K562 treated with DMSO at 1 percent for 12 hours (cell line): ENCODE results near the gene CCDC172. TPM values are rescaled to one million over a fixed set of nuclear protein-coding genes. Genes with fewer than 3 reads are reported as not detected.

ENCODE experiments used
- total RNA-seq: library from RNA; unstranded; fragments of 300-600 nt; gene quantifications from 2 replicates; pipeline ENCODE4 v1.2.3, GENCODE V29; 2022; ENCODE audit not compliant: insufficient read depth

The CCDC172 gene, protein sequence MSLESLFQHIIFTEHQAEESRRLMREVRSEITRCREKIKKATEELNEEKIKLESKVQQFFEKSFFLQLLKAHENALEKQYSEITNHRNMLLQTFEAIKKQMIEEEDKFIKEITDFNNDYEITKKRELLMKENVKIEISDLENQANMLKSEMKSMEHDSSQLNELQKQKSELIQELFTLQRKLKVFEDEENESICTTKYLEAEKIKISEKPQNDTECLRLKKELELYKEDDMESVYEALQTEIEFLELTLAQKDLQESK
- total RNA-seq: not detected in 2 replicates

DNA sequence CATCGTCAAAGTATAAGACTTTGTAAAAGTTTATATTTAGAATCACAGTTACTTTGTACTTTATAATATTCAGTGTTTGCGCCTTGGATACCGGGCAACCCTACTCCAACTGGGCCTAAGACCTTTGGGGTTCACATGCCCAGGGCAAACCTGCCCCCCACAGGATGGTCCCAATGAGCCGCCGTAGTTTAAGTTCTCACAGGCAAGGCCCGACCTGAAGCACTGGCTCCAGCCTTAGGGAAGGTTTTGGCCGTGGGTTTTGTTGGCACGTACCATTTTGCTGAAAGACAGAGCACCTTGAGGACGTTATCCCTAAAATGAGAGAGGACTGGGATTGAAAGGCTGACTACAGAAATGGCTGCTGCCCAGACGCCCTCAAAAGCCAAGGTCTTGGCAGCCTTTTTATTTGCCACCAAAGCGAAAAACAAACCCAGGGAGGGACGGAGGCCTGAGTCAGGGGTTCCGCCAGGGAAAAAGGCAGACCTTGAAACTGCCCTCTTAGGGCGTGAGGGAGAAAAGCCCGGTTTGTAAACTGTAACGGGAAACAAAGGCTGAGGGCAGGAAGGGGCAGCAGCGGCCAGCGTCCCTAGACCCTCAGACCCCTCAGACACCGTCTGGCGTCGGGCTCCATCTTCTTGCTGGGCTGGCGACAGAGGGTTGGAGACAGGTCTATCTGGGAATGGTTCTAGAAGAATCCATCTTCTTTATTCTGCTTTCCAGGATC is at the start of gene CCDC172:
TSS of gene CCDC172 (plus strand) at position 222 of the 724 bp plus-strand sequence. CDS start 564 bp downstream, outside the sequence.

DNA sequence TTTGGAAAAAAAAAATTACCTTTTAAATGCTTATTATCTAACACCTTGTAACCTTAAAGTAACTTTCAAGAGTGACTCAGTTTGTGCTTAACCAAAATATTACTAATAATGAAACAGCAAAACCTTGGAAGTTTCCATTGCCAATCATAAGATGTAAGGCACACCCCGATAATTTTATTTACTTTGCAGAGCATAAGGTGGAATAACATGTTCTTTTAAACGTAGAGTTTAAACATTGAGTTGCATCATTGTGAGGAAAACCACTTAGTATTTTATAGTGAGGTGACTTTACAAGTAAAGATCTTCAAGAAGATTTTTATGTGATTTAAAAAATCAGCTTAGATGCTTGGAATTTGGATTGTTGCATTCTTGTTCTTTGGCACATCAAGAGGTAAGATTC is 103.4 kb downstream of the CCDC172 start, which contains the start of gene PNLIPRP3:
TSS of gene PNLIPRP3 (plus strand) at position 177 of the 400 bp plus-strand sequence. CDS start at position 343, 166 bp downstream.

Other genes with a start within 250 kb of the CCDC172 start
- not detected in 2 replicates for gene GFRA1, start 51.2 kb upstream of the CCDC172 start, total RNA-seq
- not detected in 2 replicates for gene PNLIPRP3, start 103.4 kb downstream of the CCDC172 start, total RNA-seq
- not detected in 2 replicates for gene PNLIP, start 221.5 kb downstream of the CCDC172 start, total RNA-seq